Mesenchymal stem cell (in vitro differentiated cells and primary cell): ENCODE measurements around the gene HIF3A.

Experiments used
- DNase-seq: peaks from one replicate; pipeline ENCODE4 v3.0.0-alpha.2; 2013
- H2AFZ ChIP-seq: one replicate; pipeline ENCODE4 v1.6.1; 2013; ENCODE audit warnings: low read depth, mild to moderate bottlenecking, control low read depth, inconsistent platforms, low read length, moderate library complexity
- H2AK5ac ChIP-seq: 2 replicates; pipeline ENCODE4 v1.6.1; 2013; ENCODE audit warnings: low read length, moderate library complexity, mild to moderate bottlenecking, inconsistent platforms; ENCODE audit not compliant: severe bottlenecking
- H2BK120ac ChIP-seq: one replicate; pipeline ENCODE4 v1.6.1; 2013; ENCODE audit warnings: low read depth, mild to moderate bottlenecking, inconsistent platforms, low read length, moderate library complexity
- H2BK12ac ChIP-seq, 2 experiments: one replicate each; pipeline ENCODE4 v1.6.1; 2013; ENCODE audit warnings: inconsistent platforms in 2 of 2, low read length in 2 of 2, mild to moderate bottlenecking in 2 of 2, moderate library complexity in 2 of 2, control low read depth in 1 of 2
- H2BK15ac ChIP-seq: one replicate; pipeline ENCODE4 v1.6.1; 2013; ENCODE audit warnings: mild to moderate bottlenecking, low read depth, inconsistent platforms; ENCODE audit not compliant: poor library complexity, severe bottlenecking
- H2BK5ac ChIP-seq: 2 replicates; pipeline ENCODE4 v1.6.1; 2013; ENCODE audit warnings: low read depth, mild to moderate bottlenecking, low read length, control low read depth, inconsistent platforms; ENCODE audit not compliant: poor library complexity, severe bottlenecking
- H3K14ac ChIP-seq, 2 experiments: one replicate each; pipeline ENCODE4 v1.6.1; 2013; ENCODE audit warnings: inconsistent platforms in 2 of 2, low read length in 2 of 2, control low read depth in 1 of 2, mild to moderate bottlenecking in 1 of 2, moderate library complexity in 1 of 2
- H3K18ac ChIP-seq, 2 experiments: one replicate each; pipeline ENCODE4 v1.6.1; 2013; ENCODE audit warnings: inconsistent platforms in 2 of 2, low read length in 2 of 2, control low read depth in 1 of 2, low read depth in 1 of 2, mild to moderate bottlenecking in 1 of 2
- H3K23ac ChIP-seq, 2 experiments: one replicate each; pipeline ENCODE4 v1.6.1; 2013; ENCODE audit warnings: inconsistent platforms in 2 of 2, low read length in 2 of 2, mild to moderate bottlenecking in 2 of 2, moderate library complexity in 2 of 2, control low read depth in 1 of 2
- H3K27ac ChIP-seq: 2 replicates; pipeline ENCODE4 v1.5.1; 2013; ENCODE audit warnings: mild to moderate bottlenecking, moderate library complexity, low read length, control low read depth, inconsistent platforms; ENCODE audit not compliant: poor library complexity, severe bottlenecking
- H3K27me3 ChIP-seq, 2 experiments: 2 replicates each; pipeline versions ENCODE4 v1.6.1 to v1.7.0; 2013; ENCODE audit warnings: low read length in 2 of 2, mild to moderate bottlenecking in 2 of 2, moderate library complexity in 2 of 2, control low read depth in 1 of 2, inconsistent platforms in 1 of 2; ENCODE audit not compliant: control insufficient read depth in 1 of 2, insufficient read depth in 1 of 2
- H3K36me3 ChIP-seq, 2 experiments: 2 replicates each; pipeline versions ENCODE4 v1.6.1 to v1.7.0; 2013; ENCODE audit warnings: low read length in 2 of 2, control low read depth in 1 of 2, inconsistent platforms in 1 of 2, low read depth in 1 of 2, mild to moderate bottlenecking in 1 of 2; ENCODE audit not compliant: insufficient read depth in 2 of 2, control insufficient read depth in 1 of 2
- H3K4ac ChIP-seq, 2 experiments: one replicate each; pipeline ENCODE4 v1.6.1; 2013; ENCODE audit warnings: inconsistent platforms in 2 of 2, low read length in 2 of 2, mild to moderate bottlenecking in 2 of 2, moderate library complexity in 2 of 2, control low read depth in 1 of 2, low read depth in 1 of 2
- H3K4me1 ChIP-seq: 2 replicates; pipeline ENCODE4 v1.6.1; 2013; ENCODE audit warnings: low read depth, low read length, control low read depth; ENCODE audit not compliant: control insufficient read depth, insufficient read depth
- H3K4me2 ChIP-seq: 2 replicates; pipeline ENCODE4 v1.6.1; 2013; ENCODE audit warnings: low read length, mild to moderate bottlenecking, inconsistent platforms; ENCODE audit not compliant: poor library complexity, severe bottlenecking
- H3K4me3 ChIP-seq, 2 experiments: 2 replicates each; pipeline versions ENCODE4 v1.5.1 to v1.7.0; 2013; ENCODE audit warnings: low read length in 2 of 2, mild to moderate bottlenecking in 2 of 2, control low read depth in 1 of 2, low read depth in 1 of 2; ENCODE audit not compliant: insufficient read depth in 1 of 2
- H3K79me1 ChIP-seq: replicated peaks from 2 replicates; pipeline ENCODE4 v1.6.1; 2013; ENCODE audit warnings: mild to moderate bottlenecking, control low read depth, low read length, inconsistent platforms; ENCODE audit not compliant: poor library complexity, severe bottlenecking
- H3K9ac ChIP-seq: 2 replicates; pipeline ENCODE4 v1.7.0; 2013; ENCODE audit warnings: mild to moderate bottlenecking, low read length, moderate library complexity
- H3K9me3 ChIP-seq: 2 replicates; pipeline ENCODE4 v1.7.0; 2013; ENCODE audit warnings: mild to moderate bottlenecking, low read length; ENCODE audit not compliant: control insufficient read depth
- H4K8ac ChIP-seq: one replicate; pipeline ENCODE4 v1.6.1; 2013; ENCODE audit warnings: inconsistent platforms, mild to moderate bottlenecking, low read length, moderate library complexity
- H4K91ac ChIP-seq: one replicate; pipeline ENCODE4 v1.6.1; 2013; ENCODE audit warnings: mild to moderate bottlenecking, low read length, inconsistent platforms
- WGBS: methylation state at CpG from one replicate; pipeline ENCODE4 v1.1.7; 2013; ENCODE audit warnings: mixed read lengths; 5-methylcytosine and 5-hydroxymethylcytosine counted together

The HIF3A gene

DNA sequence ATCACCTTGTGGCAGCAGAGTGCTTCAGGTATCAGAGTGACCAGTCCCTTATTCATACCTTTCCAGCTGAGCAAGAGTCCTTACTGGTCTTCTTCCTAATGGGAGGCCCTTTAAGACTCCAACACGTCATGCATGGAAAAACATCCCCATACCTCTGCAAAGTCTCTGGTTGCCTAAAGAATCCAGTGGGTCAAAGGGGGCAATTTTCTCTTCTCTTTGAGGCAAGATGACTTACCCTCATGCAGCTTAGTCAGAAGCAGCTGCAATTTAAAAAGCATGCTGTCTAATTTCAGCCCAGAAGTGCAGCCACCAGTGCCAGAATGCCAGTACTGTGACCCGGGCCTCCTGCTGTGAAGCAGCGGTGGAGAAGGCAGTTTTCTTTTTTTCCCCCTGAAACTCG lies 68.7 kb downstream of the HIF3A start:
- 94% methylated on average over 3 of the region's 4 CpGs for WGBS
- Histone ChIP-seq H3K14ac (no peak overlapping the region), H4K91ac (no peak overlapping the region), H2AFZ (no peak overlapping the region), H3K27me3 (no peaks in the 10 kb centered on the region), H3K9ac (no peak overlapping the region), H2BK5ac (no peak overlapping the region), H3K27ac (peak overlapping the region; percentile 9), H3K4me3 (no peak overlapping the region), H3K4me1 (peaks cover 13% of the 10 kb centered on the region), H3K36me3 (peaks cover 36 to 61% of the 10 kb centered on the region in 2 experiments), H3K79me1 (peaks cover 19% of the 10 kb centered on the region), H2AK5ac (no peak overlapping the region), H2BK15ac (no peak overlapping the region), H2BK12ac (no peak overlapping the region), H3K4me2 (no peak overlapping the region), H2BK120ac (no peak overlapping the region), H3K9me3 (no peaks in the 10 kb centered on the region), H3K4ac (no peak overlapping the region), H3K23ac (no peak overlapping the region), H3K18ac (no peak overlapping the region), H4K8ac (peak overlapping the region; percentile 37)
- DNase-seq, result no peak

DNA sequence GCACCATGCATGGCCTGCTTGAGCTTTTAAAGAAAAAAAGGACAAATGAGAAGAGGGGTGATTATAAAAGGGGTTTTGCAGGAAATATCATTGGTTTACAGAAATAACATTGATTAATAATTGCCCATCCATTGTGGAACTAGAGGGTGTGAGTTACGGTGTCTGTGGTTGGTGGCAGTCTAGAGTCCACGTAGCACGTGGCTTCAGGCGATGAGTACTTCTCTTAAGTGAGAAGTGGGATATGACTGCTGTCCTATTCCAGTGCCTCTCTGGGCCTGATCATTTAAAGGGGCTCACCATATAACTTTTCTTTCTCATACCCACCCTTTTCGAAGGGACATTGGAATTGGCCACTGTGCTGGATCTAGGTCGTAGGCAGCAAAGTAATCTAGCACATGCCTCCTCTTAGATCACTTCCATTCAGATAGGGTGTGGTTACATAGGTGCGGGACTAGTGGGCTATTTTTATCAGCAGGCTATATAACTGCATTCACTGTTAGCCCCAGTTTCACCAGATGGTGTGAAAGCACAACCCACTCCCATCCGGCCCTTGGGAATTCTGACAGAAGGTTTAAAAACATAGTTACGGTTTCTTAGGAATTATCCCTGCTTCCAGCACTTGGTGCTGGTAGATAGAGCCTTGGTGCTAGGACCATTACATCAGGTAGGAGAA lies 69.9 kb downstream of the HIF3A start:
- no peak overlapping the region for H2AFZ ChIP-seq
- no peak overlapping the region for H4K91ac ChIP-seq
- H3K23ac ChIP-seq, result no peak overlapping the region
- H3K14ac ChIP-seq, result no peak overlapping the region
- H4K8ac ChIP-seq, result no peak overlapping the region
- H2BK12ac ChIP-seq, result no peak overlapping the region
- H3K36me3 ChIP-seq, result peaks cover 36 to 59% of the 10 kb centered on the region in 2 experiments
- no peaks in the 10 kb centered on the region for H3K27me3 ChIP-seq
- peaks cover 19% of the 10 kb centered on the region for H3K4me1 ChIP-seq
- H3K18ac ChIP-seq, result no peak overlapping the region
- no peak overlapping the region for H3K27ac ChIP-seq
- H3K9ac ChIP-seq, result no peak overlapping the region
- WGBS, result 96% methylated on average over 9 of the region's 9 CpGs
- peaks cover 19% of the 10 kb centered on the region for H3K79me1 ChIP-seq
- H2BK120ac ChIP-seq, result no peak overlapping the region
- no peak overlapping the region for H2BK15ac ChIP-seq
- H2BK5ac ChIP-seq, result no peak overlapping the region
- no peak overlapping the region for H3K4me2 ChIP-seq
- no peak overlapping the region for H3K4ac ChIP-seq
- DNase-seq, result no peak
- no peaks in the 10 kb centered on the region for H3K9me3 ChIP-seq
- no peak overlapping the region for H2AK5ac ChIP-seq
- H3K4me3 ChIP-seq, result no peak overlapping the region

DNA sequence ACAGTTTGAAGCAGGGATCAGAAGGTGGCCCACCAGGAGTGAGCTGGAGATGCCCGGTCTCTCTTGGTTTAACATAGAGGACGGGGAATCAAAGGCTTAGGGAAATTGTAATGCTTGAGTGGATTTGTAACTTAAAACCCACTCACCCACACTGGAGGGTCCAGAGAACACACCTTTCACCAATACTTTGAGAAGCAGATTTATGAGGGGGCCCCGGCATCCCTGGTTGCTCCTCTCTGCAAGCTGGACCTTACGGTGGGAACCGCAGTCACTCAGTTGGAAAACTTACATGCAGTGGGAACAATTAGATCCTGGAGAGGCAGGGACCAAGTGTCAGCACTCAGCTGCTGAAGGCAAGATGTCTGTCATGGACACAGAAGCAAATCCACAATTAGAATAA lies 70.6 kb downstream of the HIF3A start:
- Histone ChIP-seq H2BK12ac (no peak overlapping the region), H2BK5ac (no peak overlapping the region), H3K23ac (peak overlapping the region in 1 of 2 experiments; percentile 28), H3K4me2 (no peak overlapping the region), H3K4ac (no peak overlapping the region), H3K18ac (no peak overlapping the region), H3K4me3 (no peak overlapping the region), H3K9ac (no peak overlapping the region), H4K8ac (no peak overlapping the region), H3K9me3 (no peaks in the 10 kb centered on the region), H3K14ac (no peak overlapping the region), H2AFZ (no peak overlapping the region), H2BK120ac (no peak overlapping the region), H3K79me1 (peaks cover 19% of the 10 kb centered on the region), H4K91ac (no peak overlapping the region), H3K27ac (no peak overlapping the region), H2AK5ac (peak overlapping the region; percentile 31), H2BK15ac (no peak overlapping the region), H3K36me3 (peaks cover 36 to 59% of the 10 kb centered on the region in 2 experiments), H3K27me3 (no peaks in the 10 kb centered on the region), H3K4me1 (peaks cover 25% of the 10 kb centered on the region)
- 99% methylated on average over 3 of the region's 5 CpGs for WGBS
- no peak for DNase-seq

DNA sequence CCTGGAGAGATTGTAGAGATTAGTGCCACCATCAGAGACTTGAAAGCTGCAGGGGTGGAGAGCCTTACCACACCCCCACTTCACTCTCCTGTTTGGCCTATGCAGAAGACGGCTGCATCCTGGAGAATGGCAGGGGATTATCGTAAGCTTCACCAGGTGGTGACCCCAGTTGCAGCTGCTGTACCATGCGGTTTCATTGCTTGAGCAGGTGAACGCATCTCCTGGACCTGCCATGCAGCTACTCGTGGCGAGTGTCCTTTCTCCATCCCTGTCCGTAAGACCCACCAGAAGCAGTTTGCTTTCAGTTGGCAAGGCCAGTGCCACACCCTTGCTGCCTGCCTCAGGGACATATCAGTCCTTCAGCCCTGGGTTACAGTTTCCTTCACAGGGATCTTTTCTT lies 71.3 kb downstream of the HIF3A start:
- Histone ChIP-seq H3K36me3 (peaks cover 36 to 59% of the 10 kb centered on the region in 2 experiments), H4K8ac (no peak overlapping the region), H2BK5ac (no peak overlapping the region), H2AK5ac (no peak overlapping the region), H3K23ac (no peak overlapping the region), H3K4me1 (peaks cover 30% of the 10 kb centered on the region), H2BK12ac (no peak overlapping the region), H2BK120ac (no peak overlapping the region), H3K14ac (peak overlapping the region in 1 of 2 experiments; percentile 53), H3K4ac (no peak overlapping the region), H3K79me1 (peaks cover 19% of the 10 kb centered on the region), H4K91ac (no peak overlapping the region), H2BK15ac (no peak overlapping the region), H3K4me3 (no peak overlapping the region), H3K4me2 (no peak overlapping the region), H3K18ac (no peak overlapping the region), H3K9ac (no peak overlapping the region), H3K9me3 (no peaks in the 10 kb centered on the region), H3K27ac (no peak overlapping the region), H2AFZ (no peak overlapping the region), H3K27me3 (no peaks in the 10 kb centered on the region)
- DNase-seq, result no peak
- WGBS, result 93% methylated on average over 7 of the region's 7 CpGs
